Lower leg skin (tissue), 3 donors: ENCODE data around the gene BBS4.
"Not testable (repeated sequence)": the region's sequence is repeated elsewhere in the genome, so short reads cannot be mapped to it uniquely, and the experiment has no call there.

Experiments
- POLR2A ChIP-seq, 2 donors: fragments of 450-650 bp; IDR thresholded peaks; one replicate each; pipeline ENCODE4 v1.6.1; 2016 to 2017; ENCODE audit warnings: antibody characterized with exemption in 2 of 2, mild to moderate bottlenecking in 1 of 2, moderate library complexity in 1 of 2
- TF ChIP-seq, protein P1 (sequence below), 3 donors: fragments of 450-650 bp; IDR thresholded peaks; one replicate each; pipeline ENCODE4 v1.5.1; 2016; ENCODE audit warnings: antibody characterized with exemption in 3 of 3, mild to moderate bottlenecking in 3 of 3, moderate library complexity in 2 of 3

DNA sequence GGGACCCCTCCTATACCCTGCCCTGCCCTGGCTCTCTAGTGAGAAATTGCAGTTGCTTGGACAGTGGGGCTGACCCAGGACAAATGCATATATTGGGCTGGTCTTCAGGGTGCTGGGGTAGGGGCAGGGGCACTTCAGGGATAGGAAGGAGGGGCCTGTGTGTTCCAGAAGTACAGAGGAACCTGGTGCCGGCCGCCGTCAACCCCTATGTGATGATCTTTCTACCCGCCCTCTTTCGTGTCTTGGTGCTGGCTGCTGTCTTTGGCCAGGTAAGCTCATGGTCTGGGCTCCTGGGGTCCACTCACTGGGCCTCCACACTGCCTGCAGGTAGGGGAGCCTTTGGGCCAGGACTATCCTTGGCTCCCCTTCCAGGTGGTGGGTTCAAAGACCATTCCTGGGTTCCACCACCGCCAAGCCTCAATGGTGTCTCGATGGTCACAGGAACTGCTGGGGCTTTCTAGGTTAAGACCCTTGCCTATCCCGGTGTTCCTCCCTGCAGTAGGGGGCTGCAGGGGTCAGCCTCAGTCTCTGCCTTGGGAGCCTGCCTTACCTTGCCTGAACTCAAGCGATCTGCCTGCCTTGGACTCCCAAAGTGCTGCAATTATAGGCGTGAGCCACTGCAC is 37.3 kb upstream of the BBS4 start:
- TF ChIP-seq, protein P1, sequence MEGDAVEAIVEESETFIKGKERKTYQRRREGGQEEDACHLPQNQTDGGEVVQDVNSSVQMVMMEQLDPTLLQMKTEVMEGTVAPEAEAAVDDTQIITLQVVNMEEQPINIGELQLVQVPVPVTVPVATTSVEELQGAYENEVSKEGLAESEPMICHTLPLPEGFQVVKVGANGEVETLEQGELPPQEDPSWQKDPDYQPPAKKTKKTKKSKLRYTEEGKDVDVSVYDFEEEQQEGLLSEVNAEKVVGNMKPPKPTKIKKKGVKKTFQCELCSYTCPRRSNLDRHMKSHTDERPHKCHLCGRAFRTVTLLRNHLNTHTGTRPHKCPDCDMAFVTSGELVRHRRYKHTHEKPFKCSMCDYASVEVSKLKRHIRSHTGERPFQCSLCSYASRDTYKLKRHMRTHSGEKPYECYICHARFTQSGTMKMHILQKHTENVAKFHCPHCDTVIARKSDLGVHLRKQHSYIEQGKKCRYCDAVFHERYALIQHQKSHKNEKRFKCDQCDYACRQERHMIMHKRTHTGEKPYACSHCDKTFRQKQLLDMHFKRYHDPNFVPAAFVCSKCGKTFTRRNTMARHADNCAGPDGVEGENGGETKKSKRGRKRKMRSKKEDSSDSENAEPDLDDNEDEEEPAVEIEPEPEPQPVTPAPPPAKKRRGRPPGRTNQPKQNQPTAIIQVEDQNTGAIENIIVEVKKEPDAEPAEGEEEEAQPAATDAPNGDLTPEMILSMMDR (IDR thresholded peaks at IDR 0.05), result not testable (repeated sequence)
- not testable (repeated sequence) for TF ChIP-seq POLR2A (IDR thresholded peaks at IDR 0.05)
